Measurements from ENCODE around the gene U2AF2.

Gene U2AF2

DNA sequence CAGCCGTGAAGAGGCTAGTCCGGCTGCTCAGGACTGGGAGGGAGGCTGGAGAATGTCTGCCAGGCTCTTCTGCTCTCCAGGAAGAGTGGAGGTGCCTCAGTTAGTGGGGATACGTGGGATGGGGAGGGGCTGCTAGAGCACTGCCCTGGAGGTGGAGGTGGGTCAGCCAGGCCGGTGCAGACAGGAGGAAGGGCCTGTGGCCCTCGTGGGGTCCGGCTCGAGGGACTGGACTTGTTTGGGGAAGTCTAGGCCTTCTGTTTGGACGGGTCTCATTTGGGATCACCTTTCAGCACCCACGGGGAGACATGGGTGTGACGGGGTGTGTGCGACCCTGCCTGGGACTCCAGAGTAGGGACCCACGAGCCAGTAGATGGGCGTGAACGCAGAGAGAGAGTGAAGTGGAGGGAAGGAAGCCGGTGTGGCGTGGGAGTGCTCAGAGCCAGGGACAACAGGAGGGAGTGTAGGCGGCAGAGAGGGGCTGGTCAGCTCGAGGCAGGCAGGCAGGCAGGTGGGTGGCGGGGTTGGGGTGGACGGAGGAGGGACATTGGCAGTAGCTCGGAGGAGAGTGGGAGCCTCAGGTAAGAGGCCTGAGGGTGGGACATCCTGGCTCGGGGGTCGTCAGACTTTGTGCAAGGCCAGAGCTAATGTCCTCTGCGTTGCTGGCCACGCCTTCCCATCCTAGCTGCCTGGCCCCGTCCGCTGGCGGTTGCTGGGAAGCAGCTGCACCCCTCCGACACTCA is 31.6 kb downstream of the U2AF2 start:
- Histone ChIP-seq H3K27me3 (ENCODE audit: control insufficient read depth in 1 of 2, insufficient read depth in 2 of 2, low read length in 2 of 2) (no peaks in the 10 kb centered on the region), H3K27ac (ENCODE audit: low read length) (no peak overlapping the region), H3K9me3 (ENCODE audit: control insufficient read depth in 2 of 2, low read length in 2 of 2) (no peaks in the 10 kb centered on the region), H3K9ac (ENCODE audit: low read length in 2 of 2) (no peak overlapping the region), H3K4me1 (ENCODE audit: control insufficient read depth, insufficient read depth, low read length) (peaks cover 2% of the 10 kb centered on the region), H3K4me3 (ENCODE audit: low read length in 2 of 2) (no peak overlapping the region), H3K36me3 (ENCODE audit: control insufficient read depth in 2 of 2, insufficient read depth in 2 of 2, low read length in 2 of 2) (peaks cover 45 to 50% of the 10 kb centered on the region in 2 donors)

DNA sequence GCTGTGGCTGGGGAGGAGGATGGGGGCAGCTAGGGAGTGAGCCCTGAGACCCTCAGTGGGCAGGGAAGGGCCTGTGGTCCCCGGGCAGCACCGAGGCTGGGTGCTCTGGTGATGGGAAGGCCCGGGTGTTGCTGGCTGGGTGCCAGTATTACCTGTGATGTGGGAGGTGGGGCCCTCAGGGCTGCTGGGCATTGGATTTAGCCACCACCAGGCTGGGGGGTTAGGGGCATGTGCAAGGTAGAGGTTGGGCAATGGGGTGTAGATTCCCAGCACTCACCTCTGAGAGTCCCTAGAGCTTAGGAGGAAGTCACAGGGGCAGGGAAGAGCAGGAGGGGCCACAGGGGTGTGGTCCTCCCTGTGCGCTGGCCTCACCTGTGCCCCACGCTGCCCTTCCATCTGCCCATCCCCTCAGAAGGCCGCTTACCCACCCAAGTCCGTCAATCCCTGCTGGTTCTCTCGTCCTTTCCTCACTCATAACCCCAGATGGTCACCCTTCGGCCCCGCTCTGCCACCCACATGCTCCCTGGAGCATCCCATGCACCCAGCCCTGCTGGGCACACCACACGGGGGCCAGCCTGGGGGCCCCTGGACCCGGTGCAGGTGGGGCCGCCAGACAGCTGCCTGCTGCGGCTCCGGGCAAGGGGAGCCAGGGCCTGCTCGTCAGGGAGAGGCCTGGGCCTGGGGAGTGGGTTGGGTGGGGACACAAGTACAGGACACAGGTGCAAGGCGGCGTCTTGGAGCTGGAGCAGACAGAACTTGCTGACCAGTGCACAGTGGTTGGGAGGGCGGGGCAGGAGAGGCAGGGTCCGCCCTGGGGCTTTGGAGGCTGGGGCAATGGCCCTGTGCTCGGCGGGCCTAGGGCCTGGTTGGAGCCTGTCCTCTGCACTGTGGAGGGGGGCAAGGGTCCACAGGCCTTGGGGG is 32.7 kb downstream of the U2AF2 start:
- Histone ChIP-seq H3K27ac (ENCODE audit: low read length) (no peak overlapping the region), H3K27me3 (ENCODE audit: control insufficient read depth in 1 of 2, insufficient read depth in 2 of 2, low read length in 2 of 2) (no peaks in the 10 kb centered on the region), H3K4me3 (ENCODE audit: low read length in 2 of 2) (no peak overlapping the region), H3K9me3 (ENCODE audit: control insufficient read depth in 2 of 2, low read length in 2 of 2) (no peaks in the 10 kb centered on the region), H3K4me1 (ENCODE audit: control insufficient read depth, insufficient read depth, low read length) (peaks cover 2% of the 10 kb centered on the region), H3K36me3 (ENCODE audit: control insufficient read depth in 2 of 2, insufficient read depth in 2 of 2, low read length in 2 of 2) (peaks cover 43 to 48% of the 10 kb centered on the region in 2 donors), H3K9ac (ENCODE audit: low read length in 2 of 2) (no peak overlapping the region)

DNA sequence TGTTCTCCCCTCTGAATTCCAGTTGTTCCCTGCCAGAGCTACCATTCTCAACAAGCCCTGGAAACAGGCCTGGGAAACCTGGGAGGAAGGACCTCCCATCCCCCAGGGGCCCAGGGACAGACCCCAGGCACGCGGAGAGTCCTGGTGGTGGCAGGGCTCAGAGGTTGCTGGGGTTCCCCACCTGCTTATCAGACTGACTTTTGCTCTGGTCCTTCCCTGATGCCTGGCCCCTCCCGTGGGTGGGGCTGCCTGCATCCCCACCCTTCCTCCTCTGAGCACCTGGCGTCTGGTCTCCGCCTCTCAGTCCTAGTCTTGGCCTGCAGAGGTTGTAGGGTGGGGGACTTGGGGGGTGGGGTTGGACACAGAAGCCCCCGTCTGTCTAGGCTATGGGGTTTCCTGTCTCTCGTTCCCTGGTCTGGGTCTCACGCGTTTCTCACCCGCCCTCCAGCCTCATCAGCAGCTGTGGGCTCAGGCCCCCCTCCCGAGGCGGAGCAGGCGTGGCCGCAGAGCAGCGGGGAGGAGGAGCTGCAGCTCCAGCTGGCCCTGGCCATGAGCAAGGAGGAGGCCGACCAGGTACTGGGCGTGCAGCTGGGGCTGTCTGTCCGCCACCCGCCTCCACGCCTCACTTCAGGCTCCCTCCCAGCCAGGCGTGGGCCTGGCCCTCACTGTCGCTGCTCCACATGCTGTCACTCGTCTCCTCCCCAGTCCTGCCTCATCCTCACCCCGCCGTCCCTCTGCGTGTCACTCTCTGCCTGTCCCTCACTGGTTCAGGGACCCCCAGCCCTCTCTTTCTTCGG is 33.8 kb downstream of the U2AF2 start:
- H3K36me3 ChIP-seq (ENCODE audit: control insufficient read depth in 2 of 2, insufficient read depth in 2 of 2, low read length in 2 of 2): peaks cover 48 to 54% of the 10 kb centered on the region in 2 donors
- H3K27me3 ChIP-seq (ENCODE audit: control insufficient read depth in 1 of 2, insufficient read depth in 2 of 2, low read length in 2 of 2): no peaks in the 10 kb centered on the region
- H3K4me3 ChIP-seq (ENCODE audit: low read length in 2 of 2): no peak overlapping the region
- peaks cover 2% of the 10 kb centered on the region for H3K4me1 ChIP-seq (ENCODE audit: control insufficient read depth, insufficient read depth, low read length)
- H3K27ac ChIP-seq (ENCODE audit: low read length): no peak overlapping the region
- no peak overlapping the region for H3K9ac ChIP-seq (ENCODE audit: low read length in 2 of 2)
- no peaks in the 10 kb centered on the region for H3K9me3 ChIP-seq (ENCODE audit: control insufficient read depth in 2 of 2, low read length in 2 of 2)

DNA sequence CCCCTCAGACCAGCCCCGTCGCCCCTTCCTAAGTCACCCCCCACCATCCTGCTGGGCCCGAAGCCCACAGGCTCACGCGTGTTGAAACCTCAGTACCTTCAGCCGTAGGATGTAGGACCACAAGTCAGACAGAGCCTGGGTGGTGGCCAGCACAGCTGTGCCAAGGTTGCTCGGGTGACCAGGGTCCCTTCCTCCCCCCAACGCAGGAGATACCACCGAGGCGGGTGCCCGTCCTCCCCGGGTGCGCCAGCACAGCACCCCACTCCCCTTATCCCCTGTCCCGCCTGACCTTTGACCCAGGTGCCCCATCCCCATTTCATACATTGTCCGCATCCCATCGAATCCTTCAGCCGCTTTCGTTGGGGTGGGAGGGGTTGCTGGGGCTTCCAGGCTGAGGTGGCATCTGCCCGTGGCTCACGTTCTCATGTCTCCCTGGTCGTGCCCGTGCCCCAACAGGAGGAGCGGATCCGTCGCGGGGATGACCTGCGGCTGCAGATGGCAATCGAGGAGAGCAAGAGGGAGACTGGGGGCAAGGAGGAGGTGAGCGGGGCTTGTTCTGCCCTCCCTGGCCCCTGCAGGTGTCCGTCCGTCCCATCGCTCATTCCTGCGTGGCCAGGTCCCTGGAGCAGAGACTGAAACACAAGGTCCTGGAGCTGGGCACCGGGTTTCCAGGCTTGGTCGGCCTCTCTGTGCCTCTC is 34.7 kb downstream of the U2AF2 start:
- peaks cover 48 to 52% of the 10 kb centered on the region in 2 donors for H3K36me3 ChIP-seq (ENCODE audit: control insufficient read depth in 2 of 2, insufficient read depth in 2 of 2, low read length in 2 of 2)
- no peak overlapping the region for H3K4me3 ChIP-seq (ENCODE audit: low read length in 2 of 2)
- H3K9me3 ChIP-seq (ENCODE audit: control insufficient read depth in 2 of 2, low read length in 2 of 2): no peaks in the 10 kb centered on the region
- H3K27ac ChIP-seq (ENCODE audit: low read length): no peak overlapping the region
- no peak overlapping the region for H3K9ac ChIP-seq (ENCODE audit: low read length in 2 of 2)
- H3K4me1 ChIP-seq (ENCODE audit: control insufficient read depth, insufficient read depth, low read length): peaks cover 2% of the 10 kb centered on the region
- no peaks in the 10 kb centered on the region for H3K27me3 ChIP-seq (ENCODE audit: control insufficient read depth in 1 of 2, insufficient read depth in 2 of 2, low read length in 2 of 2)

DNA sequence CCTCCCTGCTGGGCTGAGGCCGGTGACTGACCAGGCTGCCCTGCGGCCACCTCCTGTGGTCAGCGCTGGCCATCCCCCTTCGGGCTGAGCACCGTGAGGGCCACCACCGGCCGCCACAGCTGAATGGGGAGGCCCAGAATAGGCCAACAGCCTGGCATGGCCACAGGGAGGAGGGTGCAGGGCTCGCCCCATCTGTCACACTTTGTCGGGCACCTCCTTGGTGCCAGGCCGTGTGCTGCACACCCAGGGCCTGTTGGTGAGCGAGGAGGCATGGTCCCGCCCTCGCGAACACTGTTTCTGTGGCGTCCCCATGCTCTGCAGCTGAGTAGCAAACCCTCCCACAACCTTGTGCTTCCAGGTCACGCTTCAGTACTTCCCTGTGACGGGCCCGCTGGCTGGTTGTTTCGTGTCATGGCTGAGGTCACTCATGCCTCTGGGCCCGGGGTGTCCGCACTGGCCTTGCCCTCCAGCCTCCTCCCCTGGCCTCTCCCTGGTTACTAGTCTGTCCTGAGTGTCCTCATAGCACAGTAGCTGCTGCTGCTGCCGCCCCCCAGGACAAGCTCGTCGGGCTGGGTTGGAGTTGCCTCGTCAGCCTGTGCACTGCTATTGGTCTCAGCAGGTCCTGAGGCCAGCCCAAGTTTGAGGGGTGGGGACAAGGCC is 35.4 kb downstream of the U2AF2 start:
- H3K36me3 ChIP-seq (ENCODE audit: control insufficient read depth in 2 of 2, insufficient read depth in 2 of 2, low read length in 2 of 2): peaks cover 47 to 49% of the 10 kb centered on the region in 2 donors
- H3K27ac ChIP-seq (ENCODE audit: low read length): no peak overlapping the region
- H3K4me1 ChIP-seq (ENCODE audit: control insufficient read depth, insufficient read depth, low read length): peaks cover 2% of the 10 kb centered on the region
- H3K4me3 ChIP-seq (ENCODE audit: low read length in 2 of 2): no peak overlapping the region
- no peaks in the 10 kb centered on the region for H3K27me3 ChIP-seq (ENCODE audit: control insufficient read depth in 1 of 2, insufficient read depth in 2 of 2, low read length in 2 of 2)
- H3K9ac ChIP-seq (ENCODE audit: low read length in 2 of 2): no peak overlapping the region
- no peaks in the 10 kb centered on the region for H3K9me3 ChIP-seq (ENCODE audit: control insufficient read depth in 2 of 2, low read length in 2 of 2)

DNA sequence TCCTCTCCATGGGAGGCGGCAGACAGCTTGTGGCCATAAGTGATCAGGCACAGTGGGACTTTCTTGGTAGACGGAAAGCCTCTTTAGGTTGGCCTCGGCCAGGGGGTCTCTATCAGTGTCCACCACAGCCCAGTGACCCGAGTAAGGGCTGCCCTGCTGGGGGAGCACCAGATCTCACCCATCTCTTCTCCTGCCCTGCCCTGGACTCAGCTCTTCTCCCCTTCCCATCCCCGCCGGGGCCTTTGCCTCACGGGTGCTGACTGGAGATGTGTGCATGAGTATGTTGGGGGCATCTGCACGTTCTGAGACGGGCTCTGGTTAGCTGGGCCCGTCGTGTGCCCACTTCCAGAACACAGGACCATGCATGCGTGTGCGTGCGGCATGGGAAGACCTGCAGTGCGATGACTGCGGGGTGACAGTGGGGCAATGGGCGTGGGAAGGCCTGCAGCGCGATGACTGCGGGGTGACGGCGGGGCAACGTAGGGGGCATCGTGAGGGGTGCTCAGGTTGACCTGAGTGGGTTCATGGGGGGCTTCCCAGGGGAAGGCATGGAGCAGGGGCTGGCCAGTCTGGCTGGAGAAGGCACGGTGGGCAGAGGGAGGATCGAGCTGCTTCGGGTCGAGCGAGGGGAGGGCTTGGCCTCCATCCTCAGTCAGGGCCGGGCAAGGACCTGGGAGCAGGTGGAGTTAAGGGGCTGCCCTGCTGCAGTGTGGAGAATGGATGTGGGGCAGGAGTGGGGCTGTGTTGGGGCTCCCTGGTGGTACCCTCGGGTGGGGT is 36.1 kb downstream of the U2AF2 start:
- no peak overlapping the region for H3K27ac ChIP-seq (ENCODE audit: low read length)
- H3K9ac ChIP-seq (ENCODE audit: low read length in 2 of 2): no peak overlapping the region
- H3K4me3 ChIP-seq (ENCODE audit: low read length in 2 of 2): no peak overlapping the region
- no peaks in the 10 kb centered on the region for H3K27me3 ChIP-seq (ENCODE audit: control insufficient read depth in 1 of 2, insufficient read depth in 2 of 2, low read length in 2 of 2)
- no peaks in the 10 kb centered on the region for H3K9me3 ChIP-seq (ENCODE audit: control insufficient read depth in 2 of 2, low read length in 2 of 2)
- H3K4me1 ChIP-seq (ENCODE audit: control insufficient read depth, insufficient read depth, low read length): peaks cover 2% of the 10 kb centered on the region
- H3K36me3 ChIP-seq (ENCODE audit: control insufficient read depth in 2 of 2, insufficient read depth in 2 of 2, low read length in 2 of 2): peaks cover 44 to 46% of the 10 kb centered on the region in 2 donors

DNA sequence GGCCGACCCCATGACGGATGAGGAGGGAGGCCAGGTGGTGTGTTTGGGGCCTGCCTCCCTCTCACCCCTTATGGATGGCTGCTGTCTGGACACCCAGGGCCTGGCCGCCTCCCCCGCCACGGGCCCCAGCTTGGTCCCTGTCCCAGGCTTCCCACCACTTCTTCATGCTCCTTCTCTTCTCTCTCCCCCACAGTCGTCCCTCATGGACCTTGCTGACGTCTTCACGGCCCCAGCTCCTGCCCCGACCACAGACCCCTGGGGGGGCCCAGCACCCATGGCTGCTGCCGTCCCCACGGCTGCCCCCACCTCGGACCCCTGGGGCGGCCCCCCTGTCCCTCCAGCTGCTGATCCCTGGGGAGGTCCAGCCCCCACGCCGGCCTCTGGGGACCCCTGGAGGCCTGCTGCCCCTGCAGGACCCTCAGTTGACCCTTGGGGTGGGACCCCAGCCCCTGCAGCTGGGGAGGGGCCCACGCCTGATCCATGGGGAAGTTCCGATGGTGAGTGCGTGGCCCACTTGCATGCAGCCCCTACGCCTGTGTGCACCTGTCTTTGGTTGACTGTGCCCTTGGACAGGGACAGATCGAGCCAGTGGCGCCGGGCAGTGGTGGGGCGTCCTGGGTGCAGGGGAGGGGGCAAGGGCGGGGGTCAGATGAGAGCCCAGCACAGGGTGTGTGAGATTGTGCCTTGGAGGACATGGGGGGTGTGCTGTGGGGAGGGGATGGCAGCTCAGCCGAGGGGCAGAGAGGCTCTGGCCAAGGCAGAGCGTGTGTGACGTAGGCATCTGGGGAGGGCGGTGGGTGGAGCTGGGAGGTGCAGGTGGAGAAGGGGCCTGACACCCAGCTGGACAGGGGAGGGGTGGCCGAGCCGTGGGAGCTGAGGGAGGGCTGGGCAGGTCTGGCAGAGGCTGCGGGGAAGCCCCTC is 37.0 kb downstream of the U2AF2 start:
- Histone ChIP-seq H3K9ac (ENCODE audit: low read length in 2 of 2) (no peak overlapping the region), H3K36me3 (ENCODE audit: control insufficient read depth in 2 of 2, insufficient read depth in 2 of 2, low read length in 2 of 2) (peaks cover 41 to 48% of the 10 kb centered on the region in 2 donors), H3K4me1 (ENCODE audit: control insufficient read depth, insufficient read depth, low read length) (no peaks in the 10 kb centered on the region), H3K9me3 (ENCODE audit: control insufficient read depth in 2 of 2, low read length in 2 of 2) (no peaks in the 10 kb centered on the region), H3K4me3 (ENCODE audit: low read length in 2 of 2) (no peak overlapping the region), H3K27ac (ENCODE audit: low read length) (no peak overlapping the region), H3K27me3 (ENCODE audit: control insufficient read depth in 1 of 2, insufficient read depth in 2 of 2, low read length in 2 of 2) (no peaks in the 10 kb centered on the region)

DNA sequence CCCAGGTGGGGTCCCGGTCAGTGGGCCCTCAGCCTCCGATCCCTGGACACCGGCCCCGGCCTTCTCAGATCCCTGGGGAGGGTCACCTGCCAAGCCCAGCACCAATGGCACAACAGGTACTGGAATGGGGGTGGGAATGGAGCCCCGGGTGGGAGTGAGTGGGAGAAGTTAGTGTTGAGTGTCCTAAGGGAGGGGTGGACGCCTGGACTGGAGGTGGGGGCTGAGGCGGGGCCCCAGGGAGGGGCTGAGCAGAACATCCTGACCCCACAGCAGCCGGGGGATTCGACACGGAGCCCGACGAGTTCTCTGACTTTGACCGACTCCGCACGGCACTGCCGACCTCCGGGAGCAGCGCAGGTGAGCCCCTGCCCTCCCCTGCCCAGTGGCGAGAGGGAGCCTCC is 37.8 kb downstream of the U2AF2 start:
- Histone ChIP-seq H3K9ac (ENCODE audit: low read length in 2 of 2) (no peak overlapping the region), H3K4me1 (ENCODE audit: control insufficient read depth, insufficient read depth, low read length) (no peaks in the 10 kb centered on the region), H3K9me3 (ENCODE audit: control insufficient read depth in 2 of 2, low read length in 2 of 2) (no peaks in the 10 kb centered on the region), H3K36me3 (ENCODE audit: control insufficient read depth in 2 of 2, insufficient read depth in 2 of 2, low read length in 2 of 2) (peaks cover 41 to 52% of the 10 kb centered on the region in 2 donors), H3K4me3 (ENCODE audit: low read length in 2 of 2) (no peak overlapping the region), H3K27me3 (ENCODE audit: control insufficient read depth in 1 of 2, insufficient read depth in 2 of 2, low read length in 2 of 2) (no peaks in the 10 kb centered on the region), H3K27ac (ENCODE audit: low read length) (no peak overlapping the region)
